H9 (cell line): ENCODE measurements around the gene CCDC18. TPM values are rescaled to one million over a fixed set of nuclear protein-coding genes. Genes with fewer than 3 reads are reported as not detected.

Experiments used
- DNase-seq: peaks from one replicate; pipeline ENCODE4 v3.0.0-alpha.2; 2017
- H2AFZ ChIP-seq: one replicate; pipeline ENCODE4 v1.6.1; 2013; ENCODE audit warnings: mild to moderate bottlenecking, low read length, control low read depth, moderate library complexity
- H2AK5ac ChIP-seq: 2 replicates; pipeline ENCODE4 v1.6.1; 2013; ENCODE audit warnings: low read length, control low read depth, mixed read lengths; ENCODE audit not compliant: insufficient read length
- H2BK120ac ChIP-seq: one replicate; pipeline ENCODE4 v1.6.1; 2013; ENCODE audit warnings: low read depth, mild to moderate bottlenecking, low read length, control low read depth, inconsistent platforms; ENCODE audit not compliant: poor library complexity, severe bottlenecking
- H2BK12ac ChIP-seq: 2 replicates; pipeline ENCODE4 v1.6.1; 2013; ENCODE audit warnings: low read length, control low read depth, mixed read lengths, low read depth; ENCODE audit not compliant: insufficient read length
- H2BK15ac ChIP-seq: 2 replicates; pipeline ENCODE4 v1.6.1; 2013; ENCODE audit warnings: low read depth, low read length, control low read depth
- H2BK20ac ChIP-seq: one replicate; pipeline ENCODE4 v1.6.1; 2013; ENCODE audit warnings: low read depth, mild to moderate bottlenecking, low read length, control low read depth, inconsistent platforms; ENCODE audit not compliant: poor library complexity, severe bottlenecking
- H2BK5ac ChIP-seq: 2 replicates; pipeline ENCODE4 v1.6.1; 2013; ENCODE audit warnings: low read length, control low read depth, mixed read lengths; ENCODE audit not compliant: insufficient read length
- H3K14ac ChIP-seq: 2 replicates; pipeline ENCODE4 v1.6.1; 2013; ENCODE audit warnings: low read length, control low read depth; ENCODE audit not compliant: insufficient read depth
- H3K18ac ChIP-seq: 2 replicates; pipeline ENCODE4 v1.6.1; 2013; ENCODE audit warnings: low read depth, mild to moderate bottlenecking, mixed read lengths, low read length, control low read depth; ENCODE audit not compliant: insufficient read length
- H3K23ac ChIP-seq: 2 replicates; pipeline ENCODE4 v1.6.1; 2013; ENCODE audit warnings: low read length, control low read depth, mixed read lengths, low read depth; ENCODE audit not compliant: insufficient read length
- H3K23me2 ChIP-seq: 2 replicates; pipeline ENCODE4 v1.6.1; 2013; ENCODE audit warnings: low read depth, mild to moderate bottlenecking, mixed read lengths, low read length, control low read depth; ENCODE audit not compliant: insufficient read length, poor library complexity, severe bottlenecking
- H3K27ac ChIP-seq: 2 replicates; pipeline ENCODE4 v1.5.1; 2013; ENCODE audit warnings: low read length, control low read depth, mixed read lengths, low read depth; ENCODE audit not compliant: insufficient read length
- H3K27me3 ChIP-seq: 2 replicates; pipeline ENCODE4 v1.6.1; 2013; ENCODE audit warnings: low read length, control low read depth, inconsistent platforms; ENCODE audit not compliant: insufficient read depth
- H3K4ac ChIP-seq: 2 replicates; pipeline ENCODE4 v1.6.1; 2013; ENCODE audit warnings: low read depth, mild to moderate bottlenecking, control low read depth, inconsistent platforms, low read length, moderate library complexity
- H3K4me1 ChIP-seq: 2 replicates; pipeline ENCODE4 v1.6.1; 2013; ENCODE audit warnings: low read length, control low read depth, inconsistent platforms; ENCODE audit not compliant: insufficient read depth
- H3K4me2 ChIP-seq: 2 replicates; pipeline ENCODE4 v1.6.1; 2013; ENCODE audit warnings: low read length, control low read depth, mixed read lengths; ENCODE audit not compliant: insufficient read length, insufficient read depth
- H3K56ac ChIP-seq: 2 replicates; pipeline ENCODE4 v1.6.1; 2013; ENCODE audit warnings: low read depth, mild to moderate bottlenecking, mixed read lengths, low read length, control low read depth; ENCODE audit not compliant: insufficient read length
- H3K79me1 ChIP-seq: 2 replicates; pipeline ENCODE4 v1.6.1; 2013; ENCODE audit warnings: low read depth, mild to moderate bottlenecking, moderate library complexity, low read length, control low read depth, inconsistent platforms; ENCODE audit not compliant: insufficient read depth, poor library complexity, severe bottlenecking
- H3K79me2 ChIP-seq: 2 replicates; pipeline ENCODE4 v1.6.1; 2013; ENCODE audit warnings: low read length, control low read depth, inconsistent platforms; ENCODE audit not compliant: insufficient read depth
- H3K9ac ChIP-seq: 2 replicates; pipeline ENCODE4 v1.6.1; 2013; ENCODE audit warnings: low read length, control low read depth, mixed read lengths; ENCODE audit not compliant: insufficient read length; ENCODE audit errors: extremely low read depth
- H3K9me3 ChIP-seq: one replicate; pipeline ENCODE4 v1.6.1; 2013; ENCODE audit warnings: low read depth, low read length, inconsistent platforms; ENCODE audit not compliant: control insufficient read depth
- H3T11ph ChIP-seq: one replicate; pipeline ENCODE4 v1.6.1; 2013; ENCODE audit warnings: mild to moderate bottlenecking, low read length, control low read depth, inconsistent platforms
- H4K20me1 ChIP-seq: one replicate; pipeline ENCODE4 v1.6.1; 2013; ENCODE audit not compliant: control insufficient read depth, insufficient read length, insufficient read depth
- H4K5ac ChIP-seq: 2 replicates; pipeline ENCODE4 v1.6.1; 2013; ENCODE audit warnings: low read depth, mild to moderate bottlenecking, mixed read lengths, low read length, control low read depth; ENCODE audit not compliant: insufficient read length
- H4K8ac ChIP-seq: replicated peaks from 2 replicates; pipeline ENCODE4 v1.6.1; 2013; ENCODE audit warnings: low read length, control low read depth, mixed read lengths, low read depth; ENCODE audit not compliant: insufficient read length
- H4K91ac ChIP-seq: 2 replicates; pipeline ENCODE4 v1.6.1; 2013; ENCODE audit warnings: low read depth, mild to moderate bottlenecking, moderate library complexity, mixed read lengths, low read length, control low read depth; ENCODE audit not compliant: insufficient read length
- H3K27ac Mint-ChIP-seq, 3 experiments: 2 replicates in 2 of 3; 3 replicates in 1 of 3; pipeline ENCODE4 v1.8.0; 2020 to 2021; ENCODE audit warnings: mixed read lengths in 3 of 3, mild to moderate bottlenecking in 1 of 3, moderate library complexity in 1 of 3
- H3K27me3 Mint-ChIP-seq: 2 replicates; pipeline ENCODE4 v1.8.0; 2021; ENCODE audit warnings: low read depth, mild to moderate bottlenecking, moderate library complexity, mixed read lengths
- H3K36me3 Mint-ChIP-seq, 3 experiments: 2 replicates in 2 of 3; 3 replicates in 1 of 3; pipeline ENCODE4 v1.8.0; 2020 to 2021; ENCODE audit warnings: low read depth in 3 of 3, mixed read lengths in 3 of 3; ENCODE audit not compliant: insufficient read depth in 1 of 3
- H3K4me1 Mint-ChIP-seq, 2 experiments: 2 replicates each; pipeline ENCODE4 v1.8.0; 2020; ENCODE audit warnings: mixed read lengths in 2 of 2
- H3K4me3 Mint-ChIP-seq, 2 experiments: 2 replicates in 1 of 2; 3 replicates in 1 of 2; pipeline ENCODE4 v1.8.0; 2020 to 2021; ENCODE audit warnings: mild to moderate bottlenecking in 2 of 2, mixed read lengths in 2 of 2, moderate library complexity in 1 of 2
- H3K9me3 Mint-ChIP-seq, 2 experiments: 2 replicates in 1 of 2; 3 replicates in 1 of 2; pipeline ENCODE4 v1.8.0; 2020; ENCODE audit warnings: mild to moderate bottlenecking in 2 of 2, mixed read lengths in 2 of 2, moderate library complexity in 1 of 2
- WGBS: extraction: QIAGEN DNeasy Blood & Tissue Kit; methylation state at CpG from one replicate; pipeline ENCODE4 v1.1.7; 2013; ENCODE audit warnings: missing lambda C conversion rate, low lambda C conversion rate, mixed read lengths; ENCODE audit not compliant: insufficient read length; ENCODE audit errors: extremely low coverage; 5-methylcytosine and 5-hydroxymethylcytosine counted together
- total RNA-seq: library from RNA; stranded (reverse); gene quantifications from 2 replicates; pipeline ENCODE4 v1.2.1, GENCODE V29; 2021
- TF ChIP-seq, protein P1 (sequence below): fragments of 200-600 bp; sonication (generic); conservative IDR thresholded peaks from 3 replicates; pipeline ENCODE4 v1.8.0; 2021; ENCODE audit warnings: antibody characterized with exemption, mild to moderate bottlenecking

The CCDC18 gene
- total RNA-seq, 1 experiment from 2014 or later = 19.5 TPM

DNA sequence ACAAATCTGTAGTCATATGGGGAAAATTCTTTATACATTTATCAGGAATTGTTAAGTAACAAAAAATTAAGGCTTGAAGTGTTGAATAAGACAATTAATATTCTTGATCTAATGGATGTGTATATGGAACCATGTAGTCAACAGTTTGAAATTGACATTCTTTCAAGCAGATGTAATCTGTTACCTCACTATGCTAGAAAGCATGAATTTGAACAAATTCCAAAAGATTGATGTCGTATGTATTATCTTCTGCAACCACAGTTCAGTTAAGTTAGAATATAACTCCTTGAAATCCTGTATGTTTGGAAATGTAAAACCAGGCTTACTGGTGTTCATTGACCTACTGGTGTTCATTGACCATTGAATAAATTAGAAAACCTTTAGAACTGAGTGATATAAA is 16.1 kb downstream of the CCDC18 start:
- peaks cover 17 to 43% (median 43%) of the 10 kb centered on the region in 3 experiments for H3K36me3 Mint-ChIP-seq
- no CpG with 5 or more reads among the region's 1 CpG for WGBS
- Histone ChIP-seq H3K9ac (no peak overlapping the region), H3T11ph (no peak overlapping the region), H4K20me1 (no peaks in the 10 kb centered on the region), H3K14ac (no peak overlapping the region), H2BK12ac (no peak overlapping the region), H2BK20ac (no peak overlapping the region), H2AK5ac (no peak overlapping the region), H3K4ac (no peak overlapping the region), H3K4me1 (no peaks in the 10 kb centered on the region), H3K9me3 (no peaks in the 10 kb centered on the region), H3K79me1 (no peaks in the 10 kb centered on the region), H3K23me2 (no peaks in the 10 kb centered on the region), H3K27me3 (no peaks in the 10 kb centered on the region), H3K18ac (no peak overlapping the region), H2BK15ac (no peak overlapping the region), H4K8ac (no peak overlapping the region), H3K4me2 (no peak overlapping the region), H4K5ac (no peak overlapping the region), H3K27ac (no peak overlapping the region), H3K23ac (no peak overlapping the region), H3K79me2 (no peaks in the 10 kb centered on the region), H2BK5ac (no peak overlapping the region), H4K91ac (no peak overlapping the region), H3K56ac (no peak overlapping the region), H2AFZ (no peak overlapping the region), H2BK120ac (no peak overlapping the region)
- H3K4me1 Mint-ChIP-seq = no peaks in the 10 kb centered on the region
- H3K27ac Mint-ChIP-seq = no peak overlapping the region
- H3K4me3 Mint-ChIP-seq = no peak overlapping the region
- DNase-seq = no peak
- no peaks in the 10 kb centered on the region for H3K9me3 Mint-ChIP-seq
- no peaks in the 10 kb centered on the region for H3K27me3 Mint-ChIP-seq
- TF ChIP-seq, protein P1, sequence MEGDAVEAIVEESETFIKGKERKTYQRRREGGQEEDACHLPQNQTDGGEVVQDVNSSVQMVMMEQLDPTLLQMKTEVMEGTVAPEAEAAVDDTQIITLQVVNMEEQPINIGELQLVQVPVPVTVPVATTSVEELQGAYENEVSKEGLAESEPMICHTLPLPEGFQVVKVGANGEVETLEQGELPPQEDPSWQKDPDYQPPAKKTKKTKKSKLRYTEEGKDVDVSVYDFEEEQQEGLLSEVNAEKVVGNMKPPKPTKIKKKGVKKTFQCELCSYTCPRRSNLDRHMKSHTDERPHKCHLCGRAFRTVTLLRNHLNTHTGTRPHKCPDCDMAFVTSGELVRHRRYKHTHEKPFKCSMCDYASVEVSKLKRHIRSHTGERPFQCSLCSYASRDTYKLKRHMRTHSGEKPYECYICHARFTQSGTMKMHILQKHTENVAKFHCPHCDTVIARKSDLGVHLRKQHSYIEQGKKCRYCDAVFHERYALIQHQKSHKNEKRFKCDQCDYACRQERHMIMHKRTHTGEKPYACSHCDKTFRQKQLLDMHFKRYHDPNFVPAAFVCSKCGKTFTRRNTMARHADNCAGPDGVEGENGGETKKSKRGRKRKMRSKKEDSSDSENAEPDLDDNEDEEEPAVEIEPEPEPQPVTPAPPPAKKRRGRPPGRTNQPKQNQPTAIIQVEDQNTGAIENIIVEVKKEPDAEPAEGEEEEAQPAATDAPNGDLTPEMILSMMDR = no peak
